Panc1 (cell line): Measurements from ENCODE around the gene KIAA1217. TPM values are rescaled to one million over a fixed set of nuclear protein-coding genes. Genes with fewer than 3 reads are reported as not detected.

Experiments used
- ATAC-seq: fragments of 200-7000 bp; cut with Tn5 transposase; 2 replicates; pipeline ENCODE4 v1.9.1; 2020; ENCODE audit warnings: mild to moderate bottlenecking, moderate library complexity
- BruUV-seq: library from RNA; stranded (reverse); fragments of 400-500 nt; replicated peaks from 2 replicates; lab custom pipeline; 2021; lab: Mats Ljungman, UMichigan
- CTCF ChIA-PET: fragments of 300-600 bp; sonication (Branson Sonifier 250); formaldehyde crosslinking; loops from one replicate; lab custom pipeline; 2022; ENCODE audit warnings: antibody characterized with exemption; lab: Charles Lee
- POLR2A ChIA-PET: fragments of 300-600 bp; sonication (Branson Sonifier 250); formaldehyde crosslinking; loops from one replicate; lab custom pipeline; 2022; ENCODE audit warnings: antibody characterized with exemption; lab: Charles Lee
- DNase-seq: peaks from one replicate; pipeline ENCODE4 v3.0.0-alpha.2; 2010; ENCODE audit warnings: low read depth, low spot score
- H3K27ac ChIP-seq: 2 replicates; pipeline ENCODE4 v1.5.1; 2011; ENCODE audit warnings: mild to moderate bottlenecking, low read length, inconsistent platforms
- H3K27me3 ChIP-seq: fragments of 200-500 bp; sonication (Bioruptor generic); 2 replicates; pipeline ENCODE4 v1.6.0; 2014; ENCODE audit warnings: low read length, inconsistent platforms; ENCODE audit not compliant: control insufficient read depth, insufficient read depth
- H3K36me3 ChIP-seq: fragments of 200-500 bp; sonication (Bioruptor generic); 2 replicates; pipeline ENCODE4 v1.5.1; 2014; ENCODE audit warnings: inconsistent platforms, mild to moderate bottlenecking, low read length, moderate library complexity; ENCODE audit not compliant: control insufficient read depth, insufficient read depth
- H3K4me1 ChIP-seq: 2 replicates; pipeline ENCODE4 v1.5.1; 2011; ENCODE audit warnings: inconsistent platforms, mild to moderate bottlenecking, low read length, moderate library complexity; ENCODE audit not compliant: control insufficient read depth, insufficient read depth
- H3K4me3 ChIP-seq, 2 experiments: 2 replicates each; pipeline ENCODE4 v1.5.1; 2011 to 2012; ENCODE audit warnings: low read depth in 2 of 2, low read length in 2 of 2, mild to moderate bottlenecking in 2 of 2, inconsistent platforms in 1 of 2, moderate library complexity in 1 of 2
- H3K9me3 ChIP-seq: fragments of 200-500 bp; sonication (Bioruptor generic); 2 replicates; pipeline ENCODE4 v1.5.1; 2014; ENCODE audit warnings: low read depth, mild to moderate bottlenecking, inconsistent platforms, low read length, moderate library complexity; ENCODE audit not compliant: control insufficient read depth, insufficient read depth
- POLR2AphosphoS5 ChIP-seq: IDR thresholded peaks from 2 replicates; pipeline ENCODE4 v1.6.1; 2012; ENCODE audit warnings: mild to moderate bottlenecking, low read depth, low read length, moderate library complexity
- REST ChIP-seq, 2 experiments: IDR thresholded peaks; 2 replicates each; pipeline ENCODE4 v1.6.1; 2011 to 2012; ENCODE audit warnings: low read depth in 2 of 2, control low read depth in 1 of 2, low read length in 1 of 2, mild to moderate bottlenecking in 1 of 2, moderate library complexity in 1 of 2; ENCODE audit not compliant: insufficient read depth in 1 of 2
- SIN3A ChIP-seq: IDR thresholded peaks from 2 replicates; pipeline ENCODE4 v1.6.1; 2012; ENCODE audit warnings: low read depth, mild to moderate bottlenecking, low read length, moderate library complexity, borderline replicate concordance; ENCODE audit not compliant: insufficient read depth
- TCF7L2 ChIP-seq: IDR thresholded peaks from 2 replicates; pipeline ENCODE4 v1.6.1; 2011; ENCODE audit warnings: mild to moderate bottlenecking, low read depth, low read length, inconsistent platforms
- in situ Hi-C: cut with HindIII; loops from 2 replicates; pipeline ENCODE4 v1.10.0; 2016; ENCODE audit warnings: low sequenced_read_pairs, low pct_unique_long_range_greater_than_20kb
- intact Hi-C: fragments of 100-400 bp; cut with micrococcal nuclease; formaldehyde crosslinking; loops from one replicate; pipeline ENCODE4 v1.10.0; 2022; ENCODE audit not compliant: unreplicated experiment
- total RNA-seq: library from RNA; stranded (reverse); gene quantifications from one replicate; pipeline ENCODE4 v1.2.1, GENCODE V29; 2021; ENCODE audit not compliant: unreplicated experiment
- TF ChIP-seq, protein P1 (sequence below): fragments of 450-650 bp; IDR thresholded peaks from 2 replicates; pipeline ENCODE4 v1.5.1; 2017; ENCODE audit warnings: mild to moderate bottlenecking

Gene KIAA1217
- total RNA-seq, 1 experiment from 2014 or later = 11.6 TPM

DNA sequence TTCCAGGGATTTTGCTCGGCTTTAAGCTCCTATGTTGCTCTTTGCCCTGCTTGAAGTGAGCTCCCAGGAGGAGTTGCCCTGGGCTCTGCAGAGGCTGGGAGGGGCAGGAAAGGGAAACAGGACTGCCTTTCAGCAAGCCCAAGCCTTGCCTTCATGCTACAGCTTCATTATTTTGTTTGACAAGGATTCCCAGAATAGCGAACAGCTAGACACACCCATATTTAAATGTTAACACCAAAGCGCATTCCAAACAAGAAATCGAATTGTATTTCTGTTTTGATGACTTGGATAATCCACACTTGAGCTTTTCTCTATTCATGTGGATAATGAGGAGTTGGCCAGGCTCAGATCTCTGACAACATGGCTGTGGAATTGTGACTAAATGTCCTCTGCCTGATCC, 6.3 kb downstream of the KIAA1217 start:
- no peak for ATAC-seq

DNA sequence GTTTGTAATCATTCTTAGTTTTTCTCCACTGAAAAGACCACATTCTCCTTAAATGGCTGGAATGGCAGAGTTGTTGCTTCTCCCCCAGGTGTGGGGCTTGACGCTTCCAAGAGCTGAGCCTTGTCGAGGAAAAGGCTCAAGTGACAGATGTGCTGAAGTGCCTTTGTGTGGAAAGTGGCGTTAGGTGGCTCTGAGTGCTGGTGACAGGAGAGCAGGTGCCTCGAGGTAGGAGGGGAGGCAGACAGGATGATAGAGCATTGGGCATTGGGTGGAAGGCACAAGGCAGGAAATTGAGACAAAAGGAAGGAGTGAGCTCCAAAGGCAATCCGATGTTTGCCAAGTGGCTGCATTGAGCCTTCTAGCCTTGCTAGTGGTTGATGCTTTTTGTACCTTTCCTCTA, 6.7 kb downstream of the KIAA1217 start:
- no peak overlapping the region for H3K4me3 ChIP-seq
- in situ Hi-C loops (no loop called here), intact Hi-C loops (no loop called here)
- DNase-seq (no peak), ATAC-seq (no peak)
- no peak overlapping the region for H3K27ac ChIP-seq
- H3K36me3 ChIP-seq = no peaks in the 10 kb centered on the region
- H3K27me3 ChIP-seq = no peaks in the 10 kb centered on the region
- H3K4me1 ChIP-seq = no peaks in the 10 kb centered on the region
- CTCF ChIA-PET = no interaction called here
- POLR2A ChIA-PET = no interaction called here
- TF ChIP-seq SIN3A = no peak
- TF ChIP-seq REST (IDR thresholded peaks at IDR 0.05; ENCODE audit: insufficient read depth in 1 of 2, low read depth in 2 of 2, low read length in 1 of 2) = no peak
- TF ChIP-seq POLR2AphosphoS5 = no peak
- TF ChIP-seq, protein P1, sequence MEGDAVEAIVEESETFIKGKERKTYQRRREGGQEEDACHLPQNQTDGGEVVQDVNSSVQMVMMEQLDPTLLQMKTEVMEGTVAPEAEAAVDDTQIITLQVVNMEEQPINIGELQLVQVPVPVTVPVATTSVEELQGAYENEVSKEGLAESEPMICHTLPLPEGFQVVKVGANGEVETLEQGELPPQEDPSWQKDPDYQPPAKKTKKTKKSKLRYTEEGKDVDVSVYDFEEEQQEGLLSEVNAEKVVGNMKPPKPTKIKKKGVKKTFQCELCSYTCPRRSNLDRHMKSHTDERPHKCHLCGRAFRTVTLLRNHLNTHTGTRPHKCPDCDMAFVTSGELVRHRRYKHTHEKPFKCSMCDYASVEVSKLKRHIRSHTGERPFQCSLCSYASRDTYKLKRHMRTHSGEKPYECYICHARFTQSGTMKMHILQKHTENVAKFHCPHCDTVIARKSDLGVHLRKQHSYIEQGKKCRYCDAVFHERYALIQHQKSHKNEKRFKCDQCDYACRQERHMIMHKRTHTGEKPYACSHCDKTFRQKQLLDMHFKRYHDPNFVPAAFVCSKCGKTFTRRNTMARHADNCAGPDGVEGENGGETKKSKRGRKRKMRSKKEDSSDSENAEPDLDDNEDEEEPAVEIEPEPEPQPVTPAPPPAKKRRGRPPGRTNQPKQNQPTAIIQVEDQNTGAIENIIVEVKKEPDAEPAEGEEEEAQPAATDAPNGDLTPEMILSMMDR = no peak
- TF ChIP-seq TCF7L2 = no peak
- no TSS peak for BruUV-seq
- H3K9me3 ChIP-seq = no peaks in the 10 kb centered on the region

More for the DNA sequence above, 6.3 kb downstream of the KIAA1217 start:
- H3K36me3 ChIP-seq = no peaks in the 10 kb centered on the region
- CTCF ChIA-PET = interaction anchor here (0.7 kb wide), 1 partner anchor 24 kb away, joined by 3 read pairs; no protein-coding TSS in a partner anchor
- no peak for DNase-seq
- no peaks in the 10 kb centered on the region for H3K9me3 ChIP-seq
- in situ Hi-C loops = no loop called here
- no peaks in the 10 kb centered on the region for H3K27me3 ChIP-seq
- no peak overlapping the region for H3K4me3 ChIP-seq
- TF ChIP-seq, protein P1 = no peak
- no peak for TF ChIP-seq SIN3A
- no peak for TF ChIP-seq POLR2AphosphoS5
- no peak for TF ChIP-seq REST (IDR thresholded peaks at IDR 0.05; ENCODE audit: insufficient read depth in 1 of 2, low read depth in 2 of 2, low read length in 1 of 2)
- no peak for TF ChIP-seq TCF7L2
- intact Hi-C loops = no loop called here
- H3K4me1 ChIP-seq = no peaks in the 10 kb centered on the region
- H3K27ac ChIP-seq = no peak overlapping the region
- no TSS peak for BruUV-seq
- POLR2A ChIA-PET = no interaction called here
